ENCODE results near the gene TDP2. TPM values are rescaled to one million over a fixed set of nuclear protein-coding genes. Genes with fewer than 3 reads are reported as not detected.

The TDP2 gene, protein sequence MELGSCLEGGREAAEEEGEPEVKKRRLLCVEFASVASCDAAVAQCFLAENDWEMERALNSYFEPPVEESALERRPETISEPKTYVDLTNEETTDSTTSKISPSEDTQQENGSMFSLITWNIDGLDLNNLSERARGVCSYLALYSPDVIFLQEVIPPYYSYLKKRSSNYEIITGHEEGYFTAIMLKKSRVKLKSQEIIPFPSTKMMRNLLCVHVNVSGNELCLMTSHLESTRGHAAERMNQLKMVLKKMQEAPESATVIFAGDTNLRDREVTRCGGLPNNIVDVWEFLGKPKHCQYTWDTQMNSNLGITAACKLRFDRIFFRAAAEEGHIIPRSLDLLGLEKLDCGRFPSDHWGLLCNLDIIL
- 37.2 to 44.2 TPM (median 39.5 TPM) in 5 replicates for total RNA-seq (2022; extraction: Qiagen RNA extraction)

DNA sequence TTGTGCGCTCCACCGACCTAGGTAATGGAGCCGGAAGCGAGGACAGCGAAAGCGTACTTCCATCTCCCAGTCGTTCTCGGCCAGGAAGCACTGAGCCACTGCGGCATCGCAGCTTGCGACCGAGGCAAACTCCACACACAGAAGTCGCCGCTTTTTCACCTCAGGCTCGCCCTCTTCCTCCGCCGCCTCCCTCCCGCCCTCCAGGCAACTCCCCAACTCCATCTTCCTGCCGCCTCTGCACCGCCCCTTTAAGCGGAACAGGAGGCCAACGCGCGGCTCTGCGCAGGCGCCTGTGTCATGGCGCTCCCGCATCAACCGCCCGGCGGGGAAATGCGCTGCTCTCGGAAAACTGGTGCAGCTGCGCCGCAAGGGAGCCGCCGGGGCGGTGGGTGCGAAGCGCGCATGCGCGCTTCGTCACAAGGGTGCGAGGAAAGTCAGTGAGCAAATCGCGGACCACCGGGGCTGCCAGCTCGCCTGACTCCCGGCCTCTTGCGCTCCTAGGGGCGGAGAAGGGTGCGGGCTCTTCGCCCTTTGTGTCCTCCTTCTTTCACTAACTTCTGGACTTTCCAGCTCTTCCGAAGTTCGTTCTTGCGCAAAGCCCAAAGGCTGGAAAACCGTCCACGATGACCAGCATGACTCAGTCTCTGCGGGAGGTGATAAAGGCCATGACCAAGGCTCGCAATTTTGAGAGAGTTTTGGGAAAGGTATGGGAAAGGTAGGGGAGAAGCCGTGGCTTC is at the start of gene TDP2, which contains the start of gene ACOT13:
Gene TDP2 (minus strand): TSS at position 259 of the 737 bp plus-strand sequence. CDS start 37 bp downstream, at position 222.
Gene ACOT13 (plus strand): TSS at position 437 of the 737 bp plus-strand sequence. CDS start 187 bp downstream, at position 624.

Other genes starting within 250 kb of the TDP2 start
- gene GPLD1, start 177.3 kb downstream of the TDP2 start, total RNA-seq (2022; extraction: Qiagen RNA extraction), result 0.66 to 1.3 TPM (median 1.1 TPM) in 5 replicates
- gene ALDH5A1, start 171.9 kb downstream of the TDP2 start, total RNA-seq (2022; extraction: Qiagen RNA extraction), result 6.4 to 8.2 TPM (median 7.4 TPM) in 5 replicates
- gene KIAA0319, start 20.7 kb downstream of the TDP2 start, total RNA-seq (2022; extraction: Qiagen RNA extraction), result 2.5 to 3.0 TPM (median 2.7 TPM) in 5 replicates
- 15.6 to 27.3 TPM (median 25.3 TPM) in 5 replicates for gene ACOT13, start 178 bp upstream of the TDP2 start, total RNA-seq (2022; extraction: Qiagen RNA extraction)
- gene C6orf62, start 52.3 kb upstream of the TDP2 start, total RNA-seq (2022; extraction: Qiagen RNA extraction), result 47.0 to 67.5 TPM (median 53.3 TPM) in 5 replicates
- gene GMNN, start 108.0 kb upstream of the TDP2 start, total RNA-seq (2022; extraction: Qiagen RNA extraction), result 51.0 to 62.3 TPM (median 53.4 TPM) in 5 replicates
- gene ARMH2, start 132.0 kb upstream of the TDP2 start, total RNA-seq (2022; extraction: Qiagen RNA extraction), result not detected in 5 replicates

Measured in A549 treated with CORT108297 at 1 μM for 4 hours (cell line).